SK-N-DZ (cell line): Measurements from ENCODE around the gene CHST9.
"Not testable (repeated sequence)": the region's sequence is repeated elsewhere in the genome, so short reads cannot be mapped to it uniquely, and the experiment has no call there.

Experiments used
- DNase-seq: peaks from one replicate; pipeline ENCODE4 v3.0.0-alpha.2; 2015; ENCODE audit warnings: low spot score

Gene CHST9

DNA sequence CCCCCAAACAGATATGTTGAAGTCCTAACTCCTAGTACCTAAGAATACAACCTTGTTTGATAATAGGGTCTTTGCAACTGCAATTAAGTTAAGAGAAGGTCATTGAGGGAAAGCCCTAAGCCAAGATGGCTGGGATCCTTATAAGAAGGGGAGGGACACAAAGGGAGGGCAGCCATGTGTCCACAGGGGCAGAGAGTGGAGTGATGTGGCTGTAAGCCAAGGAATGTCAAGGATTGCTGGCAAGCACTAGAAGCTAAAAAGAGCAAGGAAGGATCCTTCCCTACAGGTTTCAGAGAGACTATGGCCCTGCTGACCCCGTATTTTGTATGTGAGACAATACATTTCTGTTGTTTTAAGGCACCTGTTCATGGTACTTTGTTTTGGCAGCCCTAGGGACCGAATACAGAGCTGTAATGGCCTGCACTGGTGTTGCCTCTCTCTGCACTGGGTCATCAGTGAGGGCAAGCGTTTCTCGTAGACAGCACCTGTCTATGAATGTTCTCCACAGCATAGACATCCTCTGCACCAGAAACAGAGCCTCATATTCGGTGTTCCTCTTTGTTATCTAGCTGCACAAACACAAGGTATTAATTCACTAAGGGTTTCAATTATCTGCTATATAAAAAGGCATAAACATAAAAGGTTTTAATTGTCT, 244.2 kb downstream of the CHST9 start:
- no peak for DNase-seq

GRCh38 chr18:26931659-26932058, 253.4 kb downstream of the CHST9 start:
- no peak for DNase-seq

- no peak for DNase-seq
Measured at GRCh38 chr18:26930630-26931029, 254.5 kb downstream of the CHST9 start.

- no peak for DNase-seq
Measured at GRCh38 chr18:26928670-26929313, 256.3 kb downstream of the CHST9 start.

- DNase-seq, result not testable (repeated sequence)
Measured at GRCh38 chr18:26927822-26928221, 257.3 kb downstream of the CHST9 start.

GRCh38 chr18:26926066-26926675, 258.9 kb downstream of the CHST9 start:
- DNase-seq, result no peak

DNA sequence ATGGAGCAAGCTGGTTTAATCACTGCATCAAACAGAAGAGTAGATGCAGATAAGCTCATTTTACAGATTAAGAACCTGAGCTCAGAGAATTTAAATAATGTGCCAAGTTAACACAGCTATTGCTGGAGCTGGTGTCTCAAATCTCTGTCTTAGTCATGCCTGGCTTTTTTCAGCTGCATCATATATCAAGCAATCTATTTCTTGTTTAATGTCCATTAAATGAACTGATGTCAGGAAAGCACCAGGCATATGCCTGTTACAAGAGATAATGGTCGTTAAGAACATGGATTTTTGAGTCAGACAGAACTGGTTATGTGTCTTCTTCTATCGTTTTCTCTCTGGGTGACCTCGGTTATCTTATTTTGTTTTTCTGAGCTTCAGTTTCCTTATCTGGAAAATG, 259.8 kb downstream of the CHST9 start:
- DNase-seq, result peak; percentile 74

DNA sequence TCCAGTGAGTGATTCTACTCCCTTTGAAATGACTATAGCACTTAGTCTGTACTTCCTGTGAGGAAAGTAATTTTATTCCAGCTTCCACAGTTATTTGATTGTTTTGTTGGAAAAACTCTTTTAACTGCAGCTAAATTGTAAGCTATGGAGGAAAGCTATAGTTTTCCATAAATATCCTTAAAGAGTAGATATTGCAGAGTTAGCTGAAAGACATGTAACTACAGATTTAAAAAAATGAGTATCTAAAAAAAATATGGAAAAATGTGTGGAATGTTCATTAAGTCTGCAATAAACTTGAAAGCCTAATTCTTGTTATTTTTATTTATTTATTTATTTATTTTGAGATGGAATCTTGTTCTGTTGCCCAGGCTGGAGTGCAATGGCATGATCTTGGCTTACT, 262.8 kb downstream of the CHST9 start:
- DNase-seq, result no peak

- DNase-seq, result no peak
Measured at GRCh38 chr18:26920644-26921043, 264.5 kb downstream of the CHST9 start.

DNA sequence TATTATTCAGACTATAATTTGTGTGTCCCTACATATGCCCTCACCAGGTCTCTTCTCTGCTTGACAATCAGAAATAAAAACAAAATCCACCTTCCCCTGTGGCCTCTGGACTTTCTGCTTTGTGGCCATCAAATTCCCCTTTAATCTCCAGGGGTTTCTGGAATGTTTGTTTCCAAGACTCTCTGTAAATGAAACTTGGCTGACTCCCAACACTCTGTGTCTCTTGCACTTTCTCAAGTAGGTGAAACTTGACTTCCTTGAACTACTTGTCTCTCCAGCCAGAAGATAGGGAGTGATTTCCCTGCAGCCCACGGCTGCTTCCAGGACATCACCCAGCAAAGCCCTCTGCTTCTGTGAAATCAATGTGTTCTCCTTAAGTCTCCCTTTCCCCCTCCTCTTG, 265.5 kb downstream of the CHST9 start:
- DNase-seq, result no peak

DNA sequence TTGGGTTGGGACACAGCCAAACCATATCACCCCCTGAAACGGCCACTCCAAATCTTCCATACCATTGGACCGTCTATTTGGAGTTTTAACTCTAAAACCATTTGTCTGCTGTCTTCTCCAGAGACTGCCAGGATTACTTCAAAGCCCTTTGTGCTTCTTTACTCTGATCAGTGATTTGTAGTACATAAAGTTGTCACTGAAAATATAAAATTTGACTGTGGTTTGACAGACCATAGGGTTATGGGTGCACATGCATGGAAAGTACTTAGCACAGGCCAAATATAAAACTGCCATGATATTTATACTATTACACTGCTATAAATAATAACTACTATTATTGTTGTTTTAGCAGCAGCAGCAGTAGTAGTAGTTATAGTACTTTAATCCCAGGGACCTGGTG, 265.9 kb downstream of the CHST9 start:
- DNase-seq, result no peak

- no peak for DNase-seq
Measured at GRCh38 chr18:26911840-26912239, 273.3 kb downstream of the CHST9 start.

GRCh38 chr18:26909599-26910290, 275.4 kb downstream of the CHST9 start:
- no peak for DNase-seq

- DNase-seq, result no peak
Measured at GRCh38 chr18:26908906-26909305, 276.2 kb downstream of the CHST9 start.

GRCh38 chr18:26902291-26902690, 282.8 kb downstream of the CHST9 start:
- DNase-seq, result no peak

DNA sequence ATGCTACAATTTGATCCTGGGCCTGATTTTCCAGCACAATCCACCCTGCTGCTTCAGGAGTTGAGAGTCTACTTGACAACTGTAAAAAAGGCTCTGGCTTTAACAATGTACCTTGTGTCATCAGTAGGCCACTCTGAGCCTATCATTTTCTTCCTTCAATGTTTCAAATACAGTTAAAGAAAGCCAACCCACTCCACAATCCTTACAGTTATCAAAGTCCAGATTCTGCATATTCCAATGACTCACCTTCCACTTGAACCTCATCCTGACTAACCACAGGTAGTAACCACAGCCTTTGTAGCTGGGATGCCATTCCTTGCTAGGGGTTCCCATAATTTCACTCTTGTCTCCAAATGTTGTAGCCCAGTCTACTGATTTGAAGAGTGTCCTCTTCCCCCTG, 284.1 kb downstream of the CHST9 start:
- no peak for DNase-seq

DNA sequence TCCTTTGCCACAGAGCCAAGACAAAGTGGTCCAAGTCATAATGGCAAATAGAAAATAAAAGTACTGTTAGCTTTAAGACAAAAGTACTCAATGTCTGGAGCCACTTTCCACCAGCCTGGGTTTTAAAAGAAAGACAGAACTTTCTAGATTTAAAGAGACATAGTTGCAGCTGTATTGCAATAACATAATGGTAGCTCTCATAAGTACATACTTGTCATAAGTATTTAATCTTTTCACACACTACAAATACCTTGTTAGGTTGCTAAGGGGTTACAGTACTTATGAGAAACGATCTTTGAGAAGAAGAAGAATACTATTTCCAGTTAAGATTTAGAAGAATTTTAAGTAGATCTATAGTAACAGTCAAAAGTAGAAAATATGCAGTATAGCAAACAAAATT, 290.7 kb downstream of the CHST9 start:
- no peak for DNase-seq

- no peak for DNase-seq
Measured at GRCh38 chr18:26893996-26894395, 291.1 kb downstream of the CHST9 start.

- no peak for DNase-seq
Measured at GRCh38 chr18:26888259-26888658, 296.8 kb downstream of the CHST9 start.

- no peak for DNase-seq
Measured at GRCh38 chr18:26875040-26875654, 310.0 kb downstream of the CHST9 start.

- DNase-seq, result no peak
Measured at GRCh38 chr18:26874283-26874682, 310.8 kb downstream of the CHST9 start.

DNA sequence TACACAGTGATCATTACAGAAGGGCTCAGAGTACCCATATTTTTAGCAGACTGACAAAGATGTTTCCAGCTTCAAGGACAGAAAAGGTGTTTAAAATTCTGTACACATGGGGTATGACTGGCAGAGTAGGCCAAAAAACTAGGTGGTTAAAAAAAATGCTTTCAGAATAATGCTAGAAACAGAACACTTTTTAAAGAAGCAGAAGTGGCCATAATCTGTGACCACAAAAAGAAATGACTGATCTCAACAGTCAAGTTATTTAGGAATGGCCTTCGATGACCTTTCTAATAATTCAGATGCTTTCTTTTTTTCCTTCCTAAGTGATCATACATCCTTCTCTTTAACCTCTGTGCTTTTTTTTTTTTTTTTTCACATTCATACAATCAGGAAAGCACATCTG, 315.5 kb downstream of the CHST9 start:
- DNase-seq, result no peak
